Colonic mucosa (tissue), 4 donors: ENCODE measurements around the gene ATP6V0C. TPM values are rescaled to one million over a fixed set of nuclear protein-coding genes. Genes with fewer than 3 reads are reported as not detected.
"Not testable (repeated sequence)": the region's sequence is repeated elsewhere in the genome, so short reads cannot be mapped to it uniquely, and the experiment has no call there.

ENCODE experiments used
- DNase-seq: peaks from one replicate; pipeline ENCODE4 v3.0.0-alpha.2; 2020
- H3K27ac ChIP-seq: fragments of 200-600 bp; one replicate; pipeline ENCODE4 v1.8.0; 2021
- H3K27me3 ChIP-seq: fragments of 200-600 bp; one replicate; pipeline ENCODE4 v1.8.0; 2021
- H3K36me3 ChIP-seq: fragments of 200-600 bp; one replicate; pipeline ENCODE4 v1.8.0; 2021
- H3K4me1 ChIP-seq: fragments of 200-600 bp; one replicate; pipeline ENCODE4 v1.8.0; 2021; ENCODE audit warnings: mild to moderate bottlenecking
- H3K4me3 ChIP-seq: fragments of 200-600 bp; one replicate; pipeline ENCODE4 v1.8.0; 2021
- H3K9ac ChIP-seq, 2 donors: one replicate each; pipeline ENCODE4 v1.7.0; 2013; ENCODE audit warnings: control low read depth in 2 of 2, low read depth in 2 of 2, low read length in 2 of 2
- H3K9me3 ChIP-seq: fragments of 200-600 bp; one replicate; pipeline ENCODE4 v1.8.0; 2021
- intact Hi-C: fragments of 100-400 bp; cut with DNase I; formaldehyde crosslinking; loops from one replicate; pipeline ENCODE4 v1.14.1; 2022
- microRNA-seq: library from miRNA; unstranded; fragments of <30 nt; microRNA quantifications from one replicate; pipeline ENCODE4, GENCODE V29; 2019
- total RNA-seq, 2 donors: library from RNA; stranded (reverse); fragmentation: NEBNext Ultra II Directional in 1 of 2; extraction: Animal tissue kit (Norgen Biotek cat#: 25700) in 1 of 2; gene quantifications; one replicate each; pipeline ENCODE4 v1.2.1, GENCODE V29; 2021
- TF ChIP-seq, protein P1 (sequence below): fragments of 200-600 bp; IDR thresholded peaks from one replicate; pipeline ENCODE4 v1.8.0; 2022; ENCODE audit warnings: antibody characterized with exemption, mild to moderate bottlenecking
- donor health status: healthy.
- donor health status: DM: no; HTN: no; CAD: no.
- donor health status: DM: no; HTN: no; CAD: no.

ATP6V0C gene
- total RNA-seq, 2 donors from 2014 or later = 240 to 336 TPM

DNA sequence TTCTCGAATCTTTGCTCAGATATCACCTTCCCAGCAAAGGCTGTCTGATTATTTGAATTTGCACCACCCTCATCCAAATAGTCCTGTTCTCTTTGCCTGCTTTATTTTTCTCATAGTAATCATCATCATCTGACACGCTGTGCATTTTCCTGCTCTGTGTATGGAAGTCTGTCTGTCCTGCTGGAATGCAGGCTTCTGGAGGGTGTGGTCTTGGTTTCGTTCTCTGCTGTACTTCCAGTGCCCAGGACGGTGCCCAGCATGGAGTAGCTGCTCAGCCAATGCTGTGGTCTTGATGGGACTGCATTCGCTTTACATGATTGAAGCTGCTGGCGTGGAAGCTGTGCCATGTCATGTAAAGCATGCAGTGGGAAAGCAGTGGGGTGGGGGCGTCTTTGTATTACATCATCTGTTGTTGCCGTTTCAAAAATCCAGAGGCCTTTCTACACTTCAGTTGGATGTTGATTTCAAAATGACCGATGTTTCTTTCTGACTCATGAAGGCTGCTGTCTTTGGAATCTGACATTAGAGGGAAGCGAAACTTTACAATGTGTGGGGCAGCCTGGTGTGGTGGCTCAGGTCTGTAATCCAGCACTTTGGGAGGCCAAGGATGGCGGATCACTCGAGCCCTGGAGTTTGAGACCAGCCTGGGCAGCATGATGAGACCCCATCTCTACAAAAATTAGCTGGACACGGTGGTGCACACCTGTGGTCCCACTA is 41.1 kb downstream of the ATP6V0C start:
- H3K9me3 ChIP-seq, H3K27me3 ChIP-seq, DNase-seq, H3K36me3 ChIP-seq, intact Hi-C loops, H3K27ac ChIP-seq, H3K4me1 ChIP-seq, H3K9ac ChIP-seq, H3K4me3 ChIP-seq: not testable (repeated sequence)

DNA sequence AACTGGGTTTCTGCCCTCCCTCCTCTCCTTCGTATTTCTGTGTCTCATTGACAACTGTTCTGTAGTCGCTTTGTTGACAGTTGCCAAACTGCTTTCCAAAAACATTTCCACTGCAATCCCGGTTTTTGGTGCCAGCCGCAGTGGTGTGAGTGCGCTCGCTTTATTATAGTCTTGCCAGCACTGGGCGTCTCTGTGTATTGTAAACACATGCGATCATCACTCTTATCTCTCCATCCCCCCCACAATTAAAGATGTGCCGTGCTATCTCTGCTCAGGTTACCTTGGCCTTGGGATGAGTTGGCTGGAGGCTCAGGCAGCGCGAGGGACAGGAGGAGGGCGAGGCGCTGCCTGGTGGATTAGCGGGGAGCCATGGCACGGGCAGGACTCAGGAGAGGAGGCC is 43.4 kb downstream of the ATP6V0C start:
- H3K4me1 ChIP-seq, H3K4me3 ChIP-seq, intact Hi-C loops: not testable (repeated sequence)

DNA sequence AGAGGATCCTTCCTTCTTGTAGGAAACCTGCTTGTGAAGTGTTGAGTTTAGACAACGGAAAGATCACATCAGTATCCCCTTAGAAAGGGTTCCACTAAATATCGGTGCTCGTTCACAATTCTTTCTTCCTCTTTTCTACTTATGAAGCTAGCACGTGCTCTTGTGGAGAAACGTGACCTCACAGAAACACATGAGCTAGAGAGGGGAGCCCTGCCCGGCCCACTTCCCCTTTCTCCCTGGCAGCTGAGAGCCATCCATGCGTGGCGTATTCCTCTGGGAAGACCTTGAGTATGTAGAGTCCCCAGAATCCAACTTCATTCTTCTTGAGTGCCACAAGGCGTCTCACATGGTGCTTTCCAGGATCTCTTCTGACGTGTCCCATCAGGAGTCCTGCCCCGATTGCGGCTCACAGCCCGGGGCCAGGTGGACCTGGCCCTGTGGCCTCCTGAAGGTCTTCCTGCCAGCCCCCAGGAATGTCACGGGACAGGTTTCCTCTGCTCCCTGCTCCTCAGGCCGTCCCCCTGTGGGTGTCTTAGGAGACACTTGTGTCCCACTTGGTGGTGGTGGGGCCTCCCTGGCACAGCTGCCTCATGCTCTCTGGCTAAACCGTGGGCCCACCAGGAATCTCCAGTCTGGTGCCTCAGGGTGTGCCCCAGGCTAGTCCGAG is 46.5 kb downstream of the ATP6V0C start:
- DNase-seq, H3K4me1 ChIP-seq, H3K4me3 ChIP-seq, H3K27me3 ChIP-seq, H3K27ac ChIP-seq, H3K9ac ChIP-seq, H3K36me3 ChIP-seq, H3K9me3 ChIP-seq, intact Hi-C loops: not testable (repeated sequence)

More for the DNA sequence above, 43.4 kb downstream of the ATP6V0C start:
- not testable (repeated sequence) for DNase-seq, H3K27me3 ChIP-seq, H3K27ac ChIP-seq, H3K9ac ChIP-seq, H3K9me3 ChIP-seq, H3K36me3 ChIP-seq

DNA sequence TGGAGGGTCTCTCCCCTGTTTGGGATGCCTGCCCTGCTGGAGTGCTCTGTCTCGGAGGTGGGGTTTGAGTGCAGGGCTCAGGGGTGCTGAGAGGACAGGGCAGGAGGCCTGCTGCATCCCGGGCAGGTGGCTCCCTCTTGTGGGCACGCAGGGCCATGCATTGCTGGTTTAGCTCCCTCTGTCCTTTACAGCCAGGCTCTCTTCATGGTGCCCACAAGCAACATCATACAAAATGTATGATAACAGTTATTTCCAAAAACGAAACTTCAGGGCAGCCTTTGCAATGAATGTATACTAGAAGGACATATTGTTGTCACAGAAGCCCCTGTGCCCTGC is 47.0 kb downstream of the ATP6V0C start:
- H3K27ac ChIP-seq, H3K4me1 ChIP-seq, H3K4me3 ChIP-seq, H3K9ac ChIP-seq, intact Hi-C loops, H3K36me3 ChIP-seq, H3K27me3 ChIP-seq, H3K9me3 ChIP-seq: not testable (repeated sequence)
- TF ChIP-seq, protein P1, sequence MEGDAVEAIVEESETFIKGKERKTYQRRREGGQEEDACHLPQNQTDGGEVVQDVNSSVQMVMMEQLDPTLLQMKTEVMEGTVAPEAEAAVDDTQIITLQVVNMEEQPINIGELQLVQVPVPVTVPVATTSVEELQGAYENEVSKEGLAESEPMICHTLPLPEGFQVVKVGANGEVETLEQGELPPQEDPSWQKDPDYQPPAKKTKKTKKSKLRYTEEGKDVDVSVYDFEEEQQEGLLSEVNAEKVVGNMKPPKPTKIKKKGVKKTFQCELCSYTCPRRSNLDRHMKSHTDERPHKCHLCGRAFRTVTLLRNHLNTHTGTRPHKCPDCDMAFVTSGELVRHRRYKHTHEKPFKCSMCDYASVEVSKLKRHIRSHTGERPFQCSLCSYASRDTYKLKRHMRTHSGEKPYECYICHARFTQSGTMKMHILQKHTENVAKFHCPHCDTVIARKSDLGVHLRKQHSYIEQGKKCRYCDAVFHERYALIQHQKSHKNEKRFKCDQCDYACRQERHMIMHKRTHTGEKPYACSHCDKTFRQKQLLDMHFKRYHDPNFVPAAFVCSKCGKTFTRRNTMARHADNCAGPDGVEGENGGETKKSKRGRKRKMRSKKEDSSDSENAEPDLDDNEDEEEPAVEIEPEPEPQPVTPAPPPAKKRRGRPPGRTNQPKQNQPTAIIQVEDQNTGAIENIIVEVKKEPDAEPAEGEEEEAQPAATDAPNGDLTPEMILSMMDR = peak; percentile 24
- peak; percentile 80 for DNase-seq

DNA sequence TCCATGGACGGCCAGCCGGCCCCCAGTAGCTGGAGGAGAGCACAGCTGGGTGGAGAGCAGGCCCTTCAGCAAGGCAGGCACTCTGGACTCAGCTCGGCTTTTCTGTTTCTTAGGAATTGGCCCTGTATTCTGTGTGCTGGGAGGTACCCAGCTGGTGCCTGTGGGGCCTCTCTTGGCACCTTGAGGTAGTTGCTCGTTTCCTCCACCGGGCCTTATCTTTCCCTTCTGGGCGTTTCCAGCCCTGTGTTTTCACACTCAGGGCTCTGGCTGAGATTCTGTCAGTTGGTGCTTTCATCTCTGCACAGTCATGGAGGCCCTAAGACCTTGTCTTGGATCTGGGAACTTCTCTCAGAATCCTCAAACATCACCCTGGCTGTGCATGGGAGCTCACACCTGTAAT is 53.8 kb downstream of the ATP6V0C start:
- DNase-seq, H3K9me3 ChIP-seq, H3K9ac ChIP-seq, H3K4me1 ChIP-seq, H3K27me3 ChIP-seq, H3K27ac ChIP-seq, H3K4me3 ChIP-seq, H3K36me3 ChIP-seq, intact Hi-C loops: not testable (repeated sequence)

DNA sequence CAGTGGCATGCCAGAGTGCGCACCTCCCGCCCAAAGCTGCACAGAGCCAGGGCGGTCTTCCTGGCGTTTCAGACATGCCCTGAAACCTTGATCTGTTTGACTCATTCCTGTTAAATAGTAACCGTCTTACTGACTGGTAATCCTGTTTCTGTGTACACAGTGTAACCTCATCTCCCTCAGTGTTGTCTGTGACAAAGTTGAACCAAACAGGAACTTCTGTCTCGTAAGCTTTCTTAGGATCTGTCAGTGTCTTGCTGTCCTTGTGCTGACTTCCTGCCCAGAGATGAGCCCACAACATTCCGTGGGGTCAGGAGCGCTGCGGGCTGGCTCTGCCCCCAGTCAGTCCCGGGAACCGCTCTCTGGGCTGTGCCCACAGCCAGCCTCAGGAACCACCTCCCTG is 54.8 kb downstream of the ATP6V0C start:
- DNase-seq, intact Hi-C loops, H3K27me3 ChIP-seq, H3K27ac ChIP-seq, H3K36me3 ChIP-seq, H3K4me3 ChIP-seq, H3K9ac ChIP-seq, H3K4me1 ChIP-seq, H3K9me3 ChIP-seq: not testable (repeated sequence)

Small RNA genes lying within 50 kb of the gene (microRNA-seq; reads per million reads assigned to microRNA genes)
- gene MIR3178 = not detected
- gene MIR6768 = not detected

Other genes with a start within 250 kb of the ATP6V0C start
- gene RNPS1, start 245.8 kb upstream of the ATP6V0C start, total RNA-seq = 100 to 1,000 TPM; 108 to 154 TPM
- gene ABCA3, start 173.2 kb upstream of the ATP6V0C start, total RNA-seq = 1 to 10 TPM; 1.3 to 4.6 TPM
- 10 to 100 TPM in 1 of 2 donors, 1 to 10 TPM in 1; 8.6 to 38.2 TPM for gene CCNF, start 84.5 kb upstream of the ATP6V0C start, total RNA-seq
- gene TEDC2, start 53.8 kb upstream of the ATP6V0C start, total RNA-seq = 10 to 100 TPM in 1 of 2 donors, 1 to 10 TPM in 1; 2.4 to 24.0 TPM
- gene NTN3, start 42.7 kb upstream of the ATP6V0C start, total RNA-seq = not detected
- gene TBC1D24, start 38.8 kb upstream of the ATP6V0C start, total RNA-seq = 10 to 100 TPM in 1 of 2 donors, 1 to 10 TPM in 1; 8.4 to 15.8 TPM
- gene AMDHD2, start 6.4 kb downstream of the ATP6V0C start, total RNA-seq = 10 to 100 TPM; 19.4 to 31.6 TPM
- gene CEMP1, start 17.5 kb downstream of the ATP6V0C start, total RNA-seq = under 1 TPM; 0.53 to 0.54 TPM
- 10 to 100 TPM; 60.4 to 71.5 TPM for gene PDPK1, start 24.1 kb downstream of the ATP6V0C start, total RNA-seq
- 10 to 100 TPM; 45.2 to 88.3 TPM for gene KCTD5, start 168.6 kb downstream of the ATP6V0C start, total RNA-seq
- gene PRSS27, start 206.3 kb downstream of the ATP6V0C start, total RNA-seq = under 1 TPM; 0.15 to 0.56 TPM
- 100 to 1,000 TPM; 377 to 539 TPM for gene SRRM2, start 238.7 kb downstream of the ATP6V0C start, total RNA-seq